SK-N-SH (cell line): ENCODE results near the gene SNX27. TPM values are rescaled to one million over a fixed set of nuclear protein-coding genes. Genes with fewer than 3 reads are reported as not detected.

Source experiments
- CTCF ChIA-PET: fragments of 300-600, 350-600 bp; formaldehyde crosslinking; extraction: SDS; loops from one replicate; lab custom pipeline; 2021; lab: Yijun Ruan, JAX
- POLR2A ChIA-PET: fragments of 350-600 bp; sonication (Branson Sonifier 250); formaldehyde crosslinking; extraction: SDS; loops from one replicate; lab custom pipeline; 2020; ENCODE audit warnings: antibody characterized with exemption, inconsistent platforms; lab: Yijun Ruan, JAX
- DNase-seq: peaks from one replicate; pipeline ENCODE4 v3.0.0; 2012
- H2AFZ ChIP-seq: fragments of 200-600 bp; sonication (generic); 2 replicates; pipeline ENCODE4 v1.8.1; 2016; ENCODE audit warnings: antibody characterized with exemption, mild to moderate bottlenecking, low read depth
- H3F3A ChIP-seq: fragments of 200-600 bp; sonication (generic); replicated peaks from 2 replicates; pipeline ENCODE3; 2016; ENCODE audit warnings: antibody characterized with exemption, mild to moderate bottlenecking; ENCODE audit not compliant: insufficient read depth
- H3K27ac ChIP-seq, 2 experiments: fragments of 200-500 bp in 1 of 2; fragments of 200-600 bp in 1 of 2; sonication (Bioruptor generic) in 1 of 2; sonication (generic), shearing (Covaris generic) in 1 of 2; 2 replicates each; pipeline versions ENCODE4 v1.5.1 to v1.6.1; 2014 to 2016; ENCODE audit warnings: low read depth in 2 of 2, inconsistent platforms in 1 of 2, low read length in 1 of 2, mild to moderate bottlenecking in 1 of 2, mixed read lengths in 1 of 2
- H3K27me3 ChIP-seq: fragments of 200-600 bp; sonication (generic), shearing (Covaris generic); 2 replicates; pipeline ENCODE4 v1.6.1; 2016; ENCODE audit warnings: mixed run types; ENCODE audit not compliant: insufficient read depth
- H3K36me3 ChIP-seq, 2 experiments: fragments of 200-500 bp in 1 of 2; fragments of 200-600 bp in 1 of 2; sonication (Bioruptor generic) in 1 of 2; sonication (generic) in 1 of 2; replicated peaks in 1 of 2; 2 replicates each; pipeline versions ENCODE3 to v1.5.1; 2014 to 2016; ENCODE audit warnings: low read length in 1 of 2, mild to moderate bottlenecking in 1 of 2; ENCODE audit not compliant: insufficient read depth in 2 of 2, control insufficient read depth in 1 of 2
- H3K4me1 ChIP-seq, 2 experiments: fragments of 200-500 bp in 1 of 2; fragments of 200-600 bp in 1 of 2; sonication (Bioruptor generic) in 1 of 2; sonication (generic), shearing (Covaris generic) in 1 of 2; 2 replicates each; pipeline versions ENCODE4 v1.5.1 to v1.6.1; 2014 to 2016; ENCODE audit warnings: low read depth in 1 of 2, low read length in 1 of 2, mixed run types in 1 of 2; ENCODE audit not compliant: insufficient read depth in 2 of 2, control insufficient read depth in 1 of 2
- H3K4me2 ChIP-seq: fragments of 200-600 bp; sonication (generic), shearing (Covaris generic); 2 replicates; pipeline ENCODE4 v1.6.1; 2017; ENCODE audit warnings: mixed run types
- H3K4me3 ChIP-seq, 2 experiments: fragments of 200-500 bp in 1 of 2; fragments of 200-600 bp in 1 of 2; sonication (Bioruptor generic) in 1 of 2; sonication (generic), shearing (Covaris generic) in 1 of 2; 2 replicates each; pipeline versions ENCODE4 v1.5.1 to v1.8.1; 2014 to 2016; ENCODE audit warnings: low read depth in 2 of 2, inconsistent platforms in 1 of 2, low read length in 1 of 2, mild to moderate bottlenecking in 1 of 2, mixed read lengths in 1 of 2, moderate library complexity in 1 of 2
- H3K79me2 ChIP-seq: fragments of 200-600 bp; sonication (generic); 2 replicates; pipeline ENCODE4 v1.8.1; 2017; ENCODE audit warnings: mild to moderate bottlenecking; ENCODE audit not compliant: insufficient read depth
- H3K9ac ChIP-seq: fragments of 200-600 bp; sonication (generic); 2 replicates; pipeline ENCODE4 v1.6.1; 2017; ENCODE audit warnings: mixed run types
- H3K9me2 ChIP-seq: fragments of 200-600 bp; sonication (generic); 2 replicates; pipeline ENCODE4 v1.6.1; 2017; ENCODE audit warnings: mixed run types
- H3K9me3 ChIP-seq: fragments of 200-600 bp; sonication (generic); 2 replicates; pipeline ENCODE4 v1.6.1; 2017; ENCODE audit warnings: mixed run types, mild to moderate bottlenecking, moderate library complexity
- H4K20me1 ChIP-seq: fragments of 200-600 bp; sonication (generic); 2 replicates; pipeline ENCODE4 v1.6.1; 2017; ENCODE audit warnings: mild to moderate bottlenecking, mixed run types; ENCODE audit not compliant: insufficient read depth
- FOSL2 ChIP-seq: IDR thresholded peaks from 2 replicates; pipeline ENCODE4 v1.4.0; 2012; ENCODE audit warnings: low read depth, mild to moderate bottlenecking, moderate library complexity, borderline replicate concordance
- FOXJ3 ChIP-seq: sonication (generic); formaldehyde crosslinking; IDR thresholded peaks from 2 replicates; pipeline ENCODE4 v1.5.1; 2020; ENCODE audit warnings: mild to moderate bottlenecking, missing genetic modification reagents
- GABPA ChIP-seq: IDR thresholded peaks from 2 replicates; pipeline ENCODE4 v1.4.0; 2012; ENCODE audit warnings: low read depth, mild to moderate bottlenecking
- GATA2 ChIP-seq: sonication (generic); formaldehyde crosslinking; IDR thresholded peaks from 2 replicates; pipeline ENCODE4 v1.5.0; 2020; ENCODE audit warnings: mild to moderate bottlenecking, missing genetic modification reagents
- JUND ChIP-seq: IDR thresholded peaks from 2 replicates; pipeline ENCODE4 v1.4.0; 2012
- MAX ChIP-seq: IDR thresholded peaks from 2 replicates; pipeline ENCODE4 v1.4.0; 2012; ENCODE audit warnings: low read depth
- MEF2A ChIP-seq: IDR thresholded peaks from 2 replicates; pipeline ENCODE4 v1.4.0; 2012; ENCODE audit warnings: low read depth, borderline replicate concordance
- NRF1 ChIP-seq: IDR thresholded peaks from 2 replicates; pipeline ENCODE4 v1.6.1; 2012; ENCODE audit warnings: low read depth, mild to moderate bottlenecking, low read length
- POLR2AphosphoS5 ChIP-seq: IDR thresholded peaks from 2 replicates; pipeline ENCODE4 v1.6.1; 2012; ENCODE audit warnings: low read depth, low read length
- RAD21 ChIP-seq: IDR thresholded peaks from 2 replicates; pipeline ENCODE4 v1.6.1; 2012; ENCODE audit warnings: mild to moderate bottlenecking, low read length
- RCOR1 ChIP-seq: fragments of 150-350 bp; IDR thresholded peaks from 2 replicates; pipeline ENCODE4 v1.6.1; 2017; ENCODE audit warnings: antibody characterized with exemption, low read length
- SIN3A ChIP-seq: IDR thresholded peaks from 2 replicates; pipeline ENCODE4 v1.6.1; 2012; ENCODE audit warnings: low read depth, mild to moderate bottlenecking, low read length, moderate library complexity, borderline replicate concordance
- SMC3 ChIP-seq: IDR thresholded peaks from 2 replicates; pipeline ENCODE4 v1.6.1; 2012; ENCODE audit warnings: low read depth, low read length, improper control_type of control experiment
- TCF12 ChIP-seq: IDR thresholded peaks from 2 replicates; pipeline ENCODE4 v1.4.0; 2012
- TEAD4 ChIP-seq: IDR thresholded peaks from 2 replicates; pipeline ENCODE4 v1.4.0; 2012; ENCODE audit warnings: mild to moderate bottlenecking, borderline replicate concordance; ENCODE audit not compliant: insufficient read depth
- WGBS: methylation state at CpG from one replicate; pipeline ENCODE4 v1.1.6; 2017; ENCODE audit warnings: low lambda C conversion rate; 5-methylcytosine and 5-hydroxymethylcytosine counted together
- polyA plus RNA-seq, 3 experiments: library from polyadenylated mRNA; depleted of rRNA; stranded (reverse); fragments of >200 nt; gene quantifications; 2 replicates each; pipeline ENCODE4 v1.2.3, GENCODE V29; 2012
- TF ChIP-seq, protein P1 (sequence below): fragments of 150-350 bp; IDR thresholded peaks from 2 replicates; pipeline ENCODE4 v1.6.1; 2017; ENCODE audit warnings: antibody characterized with exemption, low read length, low read depth, borderline replicate concordance
- TF ChIP-seq, protein P2 (sequence below): IDR thresholded peaks from 2 replicates; pipeline ENCODE4 v1.4.0; 2012; ENCODE audit warnings: low read depth, borderline replicate concordance
- TF ChIP-seq, protein P3 (sequence below): fragments of 150-350 bp; IDR thresholded peaks from 2 replicates; pipeline ENCODE4 v1.6.1; 2016; ENCODE audit warnings: mild to moderate bottlenecking, low read depth, low read length
- TF ChIP-seq, protein P4 (sequence below): IDR thresholded peaks from 2 replicates; pipeline ENCODE4 v1.6.1; 2012; ENCODE audit warnings: mild to moderate bottlenecking, low read depth, low read length, moderate library complexity

The SNX27 gene
- polyA plus RNA-seq, 1 of the 3 experiments (the other 2 are of a cell fraction) = 10.8 TPM

DNA sequence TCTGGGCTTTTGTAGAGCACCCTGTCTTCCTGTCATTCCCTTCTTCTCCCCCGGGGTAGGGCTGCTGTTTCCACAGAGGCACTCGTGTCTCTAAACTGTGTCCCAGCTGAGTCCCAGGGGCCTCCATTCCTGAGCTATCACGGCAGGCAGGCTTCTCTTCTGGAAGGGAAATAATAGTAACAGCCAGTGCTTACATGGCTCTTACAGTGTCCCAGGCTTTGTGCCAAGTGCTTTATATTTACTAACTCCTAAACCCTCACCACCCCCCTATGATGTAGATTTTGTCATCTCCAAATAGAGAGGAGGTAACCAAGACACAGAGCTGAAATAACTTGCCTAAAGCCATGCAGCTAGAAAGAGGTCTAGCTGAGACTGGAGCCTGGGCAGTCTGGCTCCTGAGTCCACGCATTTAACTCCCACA lies 106.2 kb downstream of the SNX27 start:
- H2AFZ ChIP-seq = no peak overlapping the region
- H3K4me3 ChIP-seq = no peak overlapping the region; a peak in 1 of 4 replicates
- no peak for DNase-seq
- H3K9me3 ChIP-seq = no peaks in the 10 kb centered on the region
- H3K27me3 ChIP-seq = peaks cover 34% of the 10 kb centered on the region
- H3K27ac ChIP-seq = no peak overlapping the region; a peak in 1 of 4 replicates
- no peaks in the 10 kb centered on the region for H4K20me1 ChIP-seq
- 33% methylated on average over 4 of the region's 4 CpGs for WGBS
- H3K79me2 ChIP-seq = no peaks in the 10 kb centered on the region
- no peak overlapping the region for H3K9ac ChIP-seq
- POLR2A ChIA-PET = interaction anchor here (1.2 to 3.3 kb wide), 3 partner anchors 11 to 45 kb away, joined by 3 to 24 read pairs (median 5); partner anchors contain the start of gene MRPL9
- no peak overlapping the region for H3K4me2 ChIP-seq
- no peaks in the 10 kb centered on the region for H3F3A ChIP-seq
- CTCF ChIA-PET = interaction anchor here (0.9 to 7.1 kb wide), 8 partner anchors 10 to 130 kb away, joined by 3 to 64 read pairs (median 11); no protein-coding TSS in a partner anchor
- peaks cover 0 to 50% of the 10 kb centered on the region in 2 experiments; a peak in 3 of 4 replicates for H3K4me1 ChIP-seq
- no peaks in the 10 kb centered on the region for H3K36me3 ChIP-seq
- no peaks in the 10 kb centered on the region for H3K9me2 ChIP-seq
- TF ChIP-seq GABPA (no peak), MAX (no peak), JUND (no peak), RCOR1 (no peak), GATA2 (no peak), FOSL2 (no peak), TCF12 (no peak), SIN3A (no peak)
- TF ChIP-seq, protein P1, sequence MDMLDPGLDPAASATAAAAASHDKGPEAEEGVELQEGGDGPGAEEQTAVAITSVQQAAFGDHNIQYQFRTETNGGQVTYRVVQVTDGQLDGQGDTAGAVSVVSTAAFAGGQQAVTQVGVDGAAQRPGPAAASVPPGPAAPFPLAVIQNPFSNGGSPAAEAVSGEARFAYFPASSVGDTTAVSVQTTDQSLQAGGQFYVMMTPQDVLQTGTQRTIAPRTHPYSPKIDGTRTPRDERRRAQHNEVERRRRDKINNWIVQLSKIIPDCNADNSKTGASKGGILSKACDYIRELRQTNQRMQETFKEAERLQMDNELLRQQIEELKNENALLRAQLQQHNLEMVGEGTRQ = no peak
- TF ChIP-seq, protein P2, sequence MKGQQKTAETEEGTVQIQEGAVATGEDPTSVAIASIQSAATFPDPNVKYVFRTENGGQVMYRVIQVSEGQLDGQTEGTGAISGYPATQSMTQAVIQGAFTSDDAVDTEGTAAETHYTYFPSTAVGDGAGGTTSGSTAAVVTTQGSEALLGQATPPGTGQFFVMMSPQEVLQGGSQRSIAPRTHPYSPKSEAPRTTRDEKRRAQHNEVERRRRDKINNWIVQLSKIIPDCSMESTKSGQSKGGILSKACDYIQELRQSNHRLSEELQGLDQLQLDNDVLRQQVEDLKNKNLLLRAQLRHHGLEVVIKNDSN = no peak
- TF ChIP-seq, all 33 proteins: peak for 0

GRCh38 chr1:151718666-151719065 lies 106.8 kb downstream of the SNX27 start:
- no peak for DNase-seq
- CTCF ChIA-PET = interaction anchor here (0.7 to 7.1 kb wide), 5 partner anchors 15 to 121 kb away, joined by 3 to 64 read pairs (median 3); partner anchors contain the start of gene C2CD4D
- H3K4me2 ChIP-seq = no peak overlapping the region
- TF ChIP-seq GATA2 = no peak
- TF ChIP-seq MAX = no peak
- no peak for TF ChIP-seq RAD21
- TF ChIP-seq FOXJ3 (CRISPR knock-in tag) = no peak
- TF ChIP-seq JUND = no peak
- no peak for TF ChIP-seq SMC3
- no peak for TF ChIP-seq MEF2A
- no peak for TF ChIP-seq NRF1
- TF ChIP-seq, protein P3, sequence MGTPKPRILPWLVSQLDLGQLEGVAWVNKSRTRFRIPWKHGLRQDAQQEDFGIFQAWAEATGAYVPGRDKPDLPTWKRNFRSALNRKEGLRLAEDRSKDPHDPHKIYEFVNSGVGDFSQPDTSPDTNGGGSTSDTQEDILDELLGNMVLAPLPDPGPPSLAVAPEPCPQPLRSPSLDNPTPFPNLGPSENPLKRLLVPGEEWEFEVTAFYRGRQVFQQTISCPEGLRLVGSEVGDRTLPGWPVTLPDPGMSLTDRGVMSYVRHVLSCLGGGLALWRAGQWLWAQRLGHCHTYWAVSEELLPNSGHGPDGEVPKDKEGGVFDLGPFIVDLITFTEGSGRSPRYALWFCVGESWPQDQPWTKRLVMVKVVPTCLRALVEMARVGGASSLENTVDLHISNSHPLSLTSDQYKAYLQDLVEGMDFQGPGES = no peak
- no peak for TF ChIP-seq POLR2AphosphoS5
- TF ChIP-seq, protein P4, sequence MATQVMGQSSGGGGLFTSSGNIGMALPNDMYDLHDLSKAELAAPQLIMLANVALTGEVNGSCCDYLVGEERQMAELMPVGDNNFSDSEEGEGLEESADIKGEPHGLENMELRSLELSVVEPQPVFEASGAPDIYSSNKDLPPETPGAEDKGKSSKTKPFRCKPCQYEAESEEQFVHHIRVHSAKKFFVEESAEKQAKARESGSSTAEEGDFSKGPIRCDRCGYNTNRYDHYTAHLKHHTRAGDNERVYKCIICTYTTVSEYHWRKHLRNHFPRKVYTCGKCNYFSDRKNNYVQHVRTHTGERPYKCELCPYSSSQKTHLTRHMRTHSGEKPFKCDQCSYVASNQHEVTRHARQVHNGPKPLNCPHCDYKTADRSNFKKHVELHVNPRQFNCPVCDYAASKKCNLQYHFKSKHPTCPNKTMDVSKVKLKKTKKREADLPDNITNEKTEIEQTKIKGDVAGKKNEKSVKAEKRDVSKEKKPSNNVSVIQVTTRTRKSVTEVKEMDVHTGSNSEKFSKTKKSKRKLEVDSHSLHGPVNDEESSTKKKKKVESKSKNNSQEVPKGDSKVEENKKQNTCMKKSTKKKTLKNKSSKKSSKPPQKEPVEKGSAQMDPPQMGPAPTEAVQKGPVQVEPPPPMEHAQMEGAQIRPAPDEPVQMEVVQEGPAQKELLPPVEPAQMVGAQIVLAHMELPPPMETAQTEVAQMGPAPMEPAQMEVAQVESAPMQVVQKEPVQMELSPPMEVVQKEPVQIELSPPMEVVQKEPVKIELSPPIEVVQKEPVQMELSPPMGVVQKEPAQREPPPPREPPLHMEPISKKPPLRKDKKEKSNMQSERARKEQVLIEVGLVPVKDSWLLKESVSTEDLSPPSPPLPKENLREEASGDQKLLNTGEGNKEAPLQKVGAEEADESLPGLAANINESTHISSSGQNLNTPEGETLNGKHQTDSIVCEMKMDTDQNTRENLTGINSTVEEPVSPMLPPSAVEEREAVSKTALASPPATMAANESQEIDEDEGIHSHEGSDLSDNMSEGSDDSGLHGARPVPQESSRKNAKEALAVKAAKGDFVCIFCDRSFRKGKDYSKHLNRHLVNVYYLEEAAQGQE = no peak
- TF ChIP-seq, protein P2 = no peak
- TF ChIP-seq TEAD4 = no peak

More at GRCh38 chr1:151718666-151719065, 106.8 kb downstream of the SNX27 start:
- H3K9me2 ChIP-seq = no peaks in the 10 kb centered on the region
- H3K36me3 ChIP-seq = no peaks in the 10 kb centered on the region
- no peaks in the 10 kb centered on the region for H4K20me1 ChIP-seq
- H2AFZ ChIP-seq = no peak overlapping the region
- no peaks in the 10 kb centered on the region for H3K79me2 ChIP-seq
- 63% methylated on average over 4 of the region's 4 CpGs for WGBS
- H3F3A ChIP-seq = no peaks in the 10 kb centered on the region
- H3K9me3 ChIP-seq = no peaks in the 10 kb centered on the region
- POLR2A ChIA-PET = no interaction called here
- no peak overlapping the region for H3K4me3 ChIP-seq
- no peak overlapping the region for H3K9ac ChIP-seq
- peaks cover 34% of the 10 kb centered on the region for H3K27me3 ChIP-seq
- H3K27ac ChIP-seq = no peak overlapping the region
- peaks cover 0 to 50% of the 10 kb centered on the region in 2 experiments; a peak in 3 of 4 replicates for H3K4me1 ChIP-seq
